Osteoblast (primary cell): ENCODE results near the gene RIPOR1. TPM values are rescaled to one million over a fixed set of nuclear protein-coding genes. Genes with fewer than 3 reads are reported as not detected.
"Not testable (repeated sequence)": the region's sequence is repeated elsewhere in the genome, so short reads cannot be mapped to it uniquely, and the experiment has no call there.

Experiments
- DNase-seq: peaks from one replicate; pipeline ENCODE4 v3.0.0; 2011; ENCODE audit warnings: low spot score, mixed read lengths; ENCODE audit not compliant: insufficient read length; ENCODE audit errors: missing footprints
- H2AFZ ChIP-seq: 2 replicates; pipeline ENCODE4 v1.6.0; 2011; ENCODE audit warnings: mild to moderate bottlenecking, low read length
- H3K27ac ChIP-seq: 2 replicates; pipeline ENCODE4 v1.5.1; 2011; ENCODE audit warnings: mild to moderate bottlenecking, low read depth, low read length, moderate library complexity
- H3K27me3 ChIP-seq: 2 replicates; pipeline ENCODE4 v1.6.0; 2012; ENCODE audit warnings: mild to moderate bottlenecking, control low read depth, inconsistent platforms, low read length, moderate library complexity; ENCODE audit not compliant: insufficient read depth
- H3K36me3 ChIP-seq: 2 replicates; pipeline ENCODE4 v1.5.1; 2011; ENCODE audit warnings: mild to moderate bottlenecking, low read length, control low read depth, moderate library complexity; ENCODE audit not compliant: insufficient read depth
- H3K4me1 ChIP-seq: 2 replicates; pipeline ENCODE4 v1.5.1; 2011; ENCODE audit warnings: mild to moderate bottlenecking, low read length, control low read depth, moderate library complexity; ENCODE audit not compliant: insufficient read depth
- H3K4me2 ChIP-seq: 2 replicates; pipeline ENCODE4 v1.6.0; 2011; ENCODE audit warnings: mild to moderate bottlenecking, low read length; ENCODE audit not compliant: insufficient read depth
- H3K4me3 ChIP-seq: fragments of 200-600 bp; sonication (generic); 3 replicates; pipeline ENCODE4 v1.5.1; 2012; ENCODE audit warnings: mild to moderate bottlenecking, low read length, inconsistent platforms; ENCODE audit not compliant: insufficient read depth
- H3K79me2 ChIP-seq: 2 replicates; pipeline ENCODE4 v1.6.0; 2012; ENCODE audit warnings: mild to moderate bottlenecking, low read length, control low read depth, inconsistent platforms; ENCODE audit not compliant: insufficient read depth
- H3K9me3 ChIP-seq: 2 replicates; pipeline ENCODE4 v1.5.1; 2011; ENCODE audit warnings: low read depth, low read length, control low read depth
- H4K20me1 ChIP-seq: 2 replicates; pipeline ENCODE4 v1.6.0; 2012; ENCODE audit warnings: mild to moderate bottlenecking, low read length, control low read depth; ENCODE audit not compliant: insufficient read depth
- total RNA-seq: library from RNA; depleted of rRNA; stranded (reverse); fragments of >200 nt; gene quantifications from 2 replicates; pipeline ENCODE4 v1.2.3, GENCODE V29; 2012
- TF ChIP-seq, protein P1 (sequence below): IDR thresholded peaks from 2 replicates; pipeline ENCODE4 v1.5.1; 2011; ENCODE audit warnings: mild to moderate bottlenecking, low read depth, low read length, moderate library complexity; ENCODE audit errors: extremely low read depth

RIPOR1 gene
- total RNA-seq, 1 donor = 36.6 TPM

DNA sequence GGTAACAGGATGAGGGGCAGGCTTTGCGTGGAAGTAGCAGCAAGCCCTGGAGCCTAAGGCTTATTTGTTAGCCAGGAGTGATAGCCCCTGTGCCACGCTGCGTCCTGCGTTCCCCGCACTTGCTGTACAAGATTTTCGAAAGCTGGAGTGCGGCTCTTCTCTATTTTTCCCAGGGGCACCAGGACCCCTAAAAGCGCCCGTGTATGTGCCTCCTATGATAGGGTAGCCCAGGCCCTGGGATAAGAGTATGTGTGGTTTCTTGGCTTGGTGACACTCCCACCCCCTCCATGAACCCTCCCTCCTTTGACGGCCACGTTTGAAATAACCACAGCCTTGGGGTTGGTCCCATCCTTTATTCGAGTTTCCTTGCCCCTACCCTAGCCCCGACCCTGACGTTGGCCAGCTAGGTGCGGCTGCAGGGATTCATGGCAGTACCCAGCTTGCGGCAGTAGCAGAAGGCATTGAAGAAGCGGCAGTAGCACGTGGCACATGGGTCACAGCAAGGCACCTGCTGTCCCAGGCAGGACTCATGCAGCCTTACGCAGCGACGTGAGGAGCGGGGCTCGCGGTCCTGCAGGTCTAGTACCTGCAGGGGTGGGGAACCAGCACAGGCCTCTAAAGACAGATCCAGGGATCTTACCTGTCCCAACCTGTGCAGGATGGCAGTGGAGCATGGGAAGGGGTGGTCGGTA, 46.2 kb upstream of the RIPOR1 start:
- TF ChIP-seq, protein P1, sequence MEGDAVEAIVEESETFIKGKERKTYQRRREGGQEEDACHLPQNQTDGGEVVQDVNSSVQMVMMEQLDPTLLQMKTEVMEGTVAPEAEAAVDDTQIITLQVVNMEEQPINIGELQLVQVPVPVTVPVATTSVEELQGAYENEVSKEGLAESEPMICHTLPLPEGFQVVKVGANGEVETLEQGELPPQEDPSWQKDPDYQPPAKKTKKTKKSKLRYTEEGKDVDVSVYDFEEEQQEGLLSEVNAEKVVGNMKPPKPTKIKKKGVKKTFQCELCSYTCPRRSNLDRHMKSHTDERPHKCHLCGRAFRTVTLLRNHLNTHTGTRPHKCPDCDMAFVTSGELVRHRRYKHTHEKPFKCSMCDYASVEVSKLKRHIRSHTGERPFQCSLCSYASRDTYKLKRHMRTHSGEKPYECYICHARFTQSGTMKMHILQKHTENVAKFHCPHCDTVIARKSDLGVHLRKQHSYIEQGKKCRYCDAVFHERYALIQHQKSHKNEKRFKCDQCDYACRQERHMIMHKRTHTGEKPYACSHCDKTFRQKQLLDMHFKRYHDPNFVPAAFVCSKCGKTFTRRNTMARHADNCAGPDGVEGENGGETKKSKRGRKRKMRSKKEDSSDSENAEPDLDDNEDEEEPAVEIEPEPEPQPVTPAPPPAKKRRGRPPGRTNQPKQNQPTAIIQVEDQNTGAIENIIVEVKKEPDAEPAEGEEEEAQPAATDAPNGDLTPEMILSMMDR = no peak
- Histone ChIP-seq H3K27me3 (no peaks in the 10 kb centered on the region), H3K4me1 (peaks cover 16% of the 10 kb centered on the region), H3K4me2 (peak overlapping the region; percentile 74), H3K27ac (no peak overlapping the region), H4K20me1 (peaks cover 22% of the 10 kb centered on the region), H3K9me3 (no peaks in the 10 kb centered on the region), H3K79me2 (peaks cover 50% of the 10 kb centered on the region), H3K36me3 (peaks cover 5% of the 10 kb centered on the region), H3K4me3 (peak overlapping the region; percentile 99), H2AFZ (peak overlapping the region; percentile 8)
- DNase-seq = peak; percentile 38

GRCh38 chr16:67483150-67483549, 45.5 kb upstream of the RIPOR1 start, which contains the start of gene AGRP:
Gene AGRP, minus strand, starts transcription at chr16:67483547. Its CDS starts 149 bp downstream, at chr16:67483398.
- H3K27ac ChIP-seq = no peak within 1 kb of the TSS
- H3K79me2 ChIP-seq = peaks cover 42% of the 10 kb centered on the region
- no peak for DNase-seq
- peaks cover 15% of the 10 kb centered on the region for H4K20me1 ChIP-seq
- no peak within 1 kb of the TSS for H3K4me3 ChIP-seq
- H3K9me3 ChIP-seq = no peaks in the 10 kb centered on the region
- H3K27me3 ChIP-seq = no peaks in the 10 kb centered on the region
- TF ChIP-seq, protein P1 = no peak
- H3K4me1 ChIP-seq = peaks cover 16% of the 10 kb centered on the region
- H3K36me3 ChIP-seq = no peaks in the 10 kb centered on the region
- peak within 1 kb of the TSS; percentile 74 for H3K4me2 ChIP-seq
- H2AFZ ChIP-seq = no peak within 1 kb of the TSS

- TF ChIP-seq, protein P1 = no peak
- H3K9me3 ChIP-seq = no peaks in the 10 kb centered on the region
- peaks cover 10% of the 10 kb centered on the region for H4K20me1 ChIP-seq
- peaks cover 14% of the 10 kb centered on the region for H3K4me1 ChIP-seq
- no peak overlapping the region for H3K4me2 ChIP-seq
- H3K27ac ChIP-seq = no peak overlapping the region
- H2AFZ ChIP-seq = no peak overlapping the region
- DNase-seq = no peak
- H3K36me3 ChIP-seq = no peaks in the 10 kb centered on the region
- H3K27me3 ChIP-seq = no peaks in the 10 kb centered on the region
- peaks cover 34% of the 10 kb centered on the region for H3K79me2 ChIP-seq
- no peak overlapping the region for H3K4me3 ChIP-seq
Observed at GRCh38 chr16:67483731-67484525, 44.7 kb upstream of the RIPOR1 start.

- Histone ChIP-seq H3K27ac (no peak overlapping the region), H2AFZ (no peak overlapping the region)
- TF ChIP-seq, protein P1 = no peak
Observed at GRCh38 chr16:67486805-67487204, 41.8 kb upstream of the RIPOR1 start.

DNA sequence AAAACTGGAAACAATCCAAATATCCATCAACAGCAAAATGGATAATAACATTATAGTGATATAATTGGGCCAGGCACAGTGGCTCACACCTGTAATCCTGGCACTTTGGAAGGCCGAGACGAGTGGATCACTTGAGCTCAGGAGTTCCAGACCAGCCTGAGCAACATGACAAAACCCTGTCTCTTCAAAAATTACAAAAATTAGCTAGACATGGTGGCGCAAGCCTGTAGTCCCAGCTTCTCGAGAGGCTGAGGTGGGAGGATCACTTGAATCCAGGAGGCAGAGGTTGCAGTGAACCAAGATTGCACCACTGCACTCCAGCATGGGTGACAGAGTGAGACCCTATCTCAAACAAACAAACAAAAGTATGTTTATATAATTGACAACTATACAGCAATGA, 41.1 kb upstream of the RIPOR1 start:
- H4K20me1 ChIP-seq = not testable (repeated sequence)

More at GRCh38 chr16:67486805-67487204, 41.8 kb upstream of the RIPOR1 start:
- H4K20me1 ChIP-seq = no peaks in the 10 kb centered on the region
- H3K4me1 ChIP-seq = peaks cover 23% of the 10 kb centered on the region
- H3K36me3 ChIP-seq = no peaks in the 10 kb centered on the region
- no peaks in the 10 kb centered on the region for H3K27me3 ChIP-seq
- H3K4me3 ChIP-seq = no peak overlapping the region
- H3K79me2 ChIP-seq = peaks cover 12% of the 10 kb centered on the region
- no peak overlapping the region for H3K4me2 ChIP-seq
- peak; percentile 57 for DNase-seq
- no peaks in the 10 kb centered on the region for H3K9me3 ChIP-seq

More for the DNA sequence above, 41.1 kb upstream of the RIPOR1 start:
- not testable (repeated sequence) for H3K27ac ChIP-seq, H3K4me2 ChIP-seq, H3K36me3 ChIP-seq, H3K79me2 ChIP-seq, H2AFZ ChIP-seq, H3K9me3 ChIP-seq, H3K27me3 ChIP-seq, H3K4me3 ChIP-seq, DNase-seq
- peaks cover 19% of the 10 kb centered on the region for H3K4me1 ChIP-seq
